ENCODE measurements around the gene ZNF214.

GRCh38 chr11:7004482-7004881 is 15.7 kb downstream of the ZNF214 start:
- TF ChIP-seq ZNF274 (IDR thresholded peaks at IDR 0.05; ENCODE audit: low read depth, low read length) (no peak), YY1 (IDR thresholded peaks at IDR 0.05; ENCODE audit: insufficient read depth, insufficient read length) (no peak), SUZ12 (IDR thresholded peaks at IDR 0.05; ENCODE audit: extremely low read depth, insufficient read depth, insufficient read length) (no peak)

All from NT2/D1 (cell line).